GM19351 (cell line): ENCODE measurements around the gene GPR50.

ENCODE experiments used
- ATAC-seq: cut with Tn5 transposase; IDR thresholded peaks from one replicate; pipeline ENCODE4 v1.9.1; 2021; ENCODE audit warnings: mild to moderate bottlenecking, moderate library complexity; ENCODE audit not compliant: unreplicated experiment

Gene GPR50

GRCh38 chrX:151226941-151227340, 50.6 kb downstream of the GPR50 start:
- ATAC-seq = no peak

- no peak for ATAC-seq
These were observed 51.2 kb downstream of the GPR50 start for GRCh38 chrX:151227627-151228026.

GRCh38 chrX:151228935-151229334, 52.6 kb downstream of the GPR50 start:
- no peak for ATAC-seq
